GM12875 (cell line): ENCODE results near the gene TMEM219.
A peak's percentile ranks its signal among the peaks of the same experiment; 100 is the strongest.
"Not testable (repeated sequence)": the region's sequence is repeated elsewhere in the genome, so short reads cannot be mapped to it uniquely, and the experiment has no call there.

Experiments
- H3K4me3 ChIP-seq: one replicate; pipeline ENCODE4 v1.5.1; 2011; ENCODE audit warnings: low read depth, low read length, control low read depth
- TF ChIP-seq, protein P1 (sequence below): IDR thresholded peaks from 2 replicates; pipeline ENCODE4 v1.5.1; 2011; ENCODE audit warnings: low read depth, mild to moderate bottlenecking, control low read depth, inconsistent platforms, low read length, moderate library complexity, borderline replicate concordance; ENCODE audit not compliant: insufficient read depth

TMEM219 gene

GRCh38 chr16:29951625-29952365, 10.1 kb upstream of the TMEM219 start:
- H3K4me3 ChIP-seq = no peak overlapping the region
- TF ChIP-seq, protein P1, sequence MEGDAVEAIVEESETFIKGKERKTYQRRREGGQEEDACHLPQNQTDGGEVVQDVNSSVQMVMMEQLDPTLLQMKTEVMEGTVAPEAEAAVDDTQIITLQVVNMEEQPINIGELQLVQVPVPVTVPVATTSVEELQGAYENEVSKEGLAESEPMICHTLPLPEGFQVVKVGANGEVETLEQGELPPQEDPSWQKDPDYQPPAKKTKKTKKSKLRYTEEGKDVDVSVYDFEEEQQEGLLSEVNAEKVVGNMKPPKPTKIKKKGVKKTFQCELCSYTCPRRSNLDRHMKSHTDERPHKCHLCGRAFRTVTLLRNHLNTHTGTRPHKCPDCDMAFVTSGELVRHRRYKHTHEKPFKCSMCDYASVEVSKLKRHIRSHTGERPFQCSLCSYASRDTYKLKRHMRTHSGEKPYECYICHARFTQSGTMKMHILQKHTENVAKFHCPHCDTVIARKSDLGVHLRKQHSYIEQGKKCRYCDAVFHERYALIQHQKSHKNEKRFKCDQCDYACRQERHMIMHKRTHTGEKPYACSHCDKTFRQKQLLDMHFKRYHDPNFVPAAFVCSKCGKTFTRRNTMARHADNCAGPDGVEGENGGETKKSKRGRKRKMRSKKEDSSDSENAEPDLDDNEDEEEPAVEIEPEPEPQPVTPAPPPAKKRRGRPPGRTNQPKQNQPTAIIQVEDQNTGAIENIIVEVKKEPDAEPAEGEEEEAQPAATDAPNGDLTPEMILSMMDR = no peak

DNA sequence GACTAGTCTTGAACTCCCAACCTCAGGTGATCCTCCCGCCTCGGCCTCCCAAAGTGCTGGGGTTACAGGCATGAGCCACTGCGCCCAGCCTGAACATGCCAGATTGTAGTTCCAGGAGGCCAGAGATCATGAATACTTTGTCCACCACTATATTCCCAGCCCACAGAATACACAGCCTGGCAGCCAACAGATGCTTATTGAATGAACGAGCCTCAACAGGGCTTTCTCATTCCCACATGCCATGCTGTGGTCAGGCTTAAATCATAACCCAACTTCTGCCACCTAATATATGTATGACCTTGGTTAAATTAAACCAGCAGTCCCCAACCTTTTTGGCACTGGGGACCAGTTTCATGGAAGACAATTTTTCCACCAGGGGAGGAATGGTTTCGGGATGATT, 3.1 kb upstream of the TMEM219 start:
- TF ChIP-seq, protein P1 = no peak
- no peak overlapping the region for H3K4me3 ChIP-seq

- TF ChIP-seq, protein P1 = no peak
Measured at GRCh38 chr16:29959293-29959692, 2.6 kb upstream of the TMEM219 start.

GRCh38 chr16:29959821-29960220, 2.1 kb upstream of the TMEM219 start:
- not testable (repeated sequence) for H3K4me3 ChIP-seq

More at GRCh38 chr16:29959293-29959692, 2.6 kb upstream of the TMEM219 start:
- H3K4me3 ChIP-seq = no peak overlapping the region

DNA sequence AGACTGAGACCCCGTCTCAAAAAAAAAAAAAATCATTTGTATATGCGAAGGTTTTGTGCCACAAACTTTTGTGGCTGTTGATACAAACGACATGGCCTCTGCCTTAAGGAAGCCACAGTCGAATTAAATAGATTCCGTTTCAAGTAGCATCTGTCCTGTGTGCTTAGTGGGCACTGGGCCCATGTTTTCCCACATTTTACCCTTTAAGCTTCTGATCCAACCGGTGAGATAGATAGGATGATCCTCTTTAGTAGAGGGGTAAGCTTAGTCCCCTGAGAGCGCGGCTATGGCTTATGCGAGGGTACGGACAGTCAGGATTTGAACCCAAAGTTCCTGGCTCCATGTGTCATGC, 776 bp upstream of the TMEM219 start:
- TF ChIP-seq, protein P1 = no peak
- peak overlapping the region; percentile 80 for H3K4me3 ChIP-seq

DNA sequence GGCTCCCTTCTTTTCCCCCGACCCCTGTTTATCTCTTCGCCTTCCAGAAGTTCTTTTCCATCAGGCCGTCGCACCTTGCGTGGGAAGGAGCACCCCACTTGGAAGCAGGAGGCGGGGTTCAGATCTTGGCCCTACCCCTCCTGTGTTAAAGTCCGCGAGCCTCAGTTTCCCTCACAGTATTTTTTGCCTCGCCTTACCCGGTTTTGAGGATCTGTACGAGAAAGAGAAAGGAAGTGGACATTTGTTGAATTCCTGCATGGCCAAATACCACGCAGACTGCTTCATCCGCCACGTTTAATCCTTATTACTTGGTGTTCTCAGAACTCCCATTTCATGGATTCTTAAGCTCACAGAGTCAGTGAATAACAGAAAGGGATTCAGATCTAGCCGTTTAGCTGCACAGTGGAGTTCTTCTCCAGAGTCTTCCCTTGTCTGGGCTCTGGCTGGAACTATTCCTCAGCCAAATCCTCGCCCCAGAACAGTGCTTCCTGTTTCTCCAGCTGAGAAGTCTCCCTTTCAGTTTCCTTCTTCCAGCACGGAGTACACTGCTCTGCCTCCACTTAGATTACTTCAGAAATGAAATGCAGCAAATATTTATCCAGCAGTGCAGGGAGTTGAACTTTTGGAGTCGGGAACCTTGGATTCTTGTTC, 590 bp downstream of the TMEM219 start:
- TF ChIP-seq, protein P1 = no peak
- H3K4me3 ChIP-seq = peak overlapping the region; percentile 60

GRCh38 chr16:29963021-29963743, 1.3 kb downstream of the TMEM219 start:
- no peak overlapping the region for H3K4me3 ChIP-seq
- TF ChIP-seq, protein P1 = no peak
